ENCODE measurements around the gene TBATA. TPM values are rescaled to one million over a fixed set of nuclear protein-coding genes. Genes with fewer than 3 reads are reported as not detected.
"Not testable (repeated sequence)": the region's sequence is repeated elsewhere in the genome, so short reads cannot be mapped to it uniquely, and the experiment has no call there.

TBATA gene
- total and polyA plus RNA-seq, 2 experiments from 2014 or later: not detected

- no peak for TF ChIP-seq CTCF (IDR thresholded peaks at IDR 0.05; ENCODE audit: low read depth, low read length)
- Histone ChIP-seq H3K27ac (no peak overlapping the region), H3K27me3 (no peaks in the 10 kb centered on the region), H3K9me3 (ENCODE audit: low read depth) (no peaks in the 10 kb centered on the region), H3K4me1 (ENCODE audit: low read depth) (no peaks in the 10 kb centered on the region), H3K4me3 (no peak overlapping the region), H3K36me3 (no peaks in the 10 kb centered on the region)
- DNase-seq (ENCODE audit: low read depth in 1 of 2, low spot score in 1 of 2): no peak
Observed at GRCh38 chr10:70774810-70775678, 10.1 kb downstream of the TBATA start.

- Histone ChIP-seq H3K36me3 (no peaks in the 10 kb centered on the region), H3K4me3 (no peak overlapping the region), H3K9me3 (ENCODE audit: low read depth) (no peaks in the 10 kb centered on the region), H3K27ac (no peak overlapping the region), H3K27me3 (no peaks in the 10 kb centered on the region), H3K4me1 (ENCODE audit: low read depth) (no peaks in the 10 kb centered on the region)
- no peak for TF ChIP-seq CTCF (IDR thresholded peaks at IDR 0.05; ENCODE audit: low read depth, low read length)
- DNase-seq (ENCODE audit: low read depth in 1 of 2, low spot score in 1 of 2): no peak
Observed at GRCh38 chr10:70773965-70774809, 11.0 kb downstream of the TBATA start.

GRCh38 chr10:70773461-70773860 lies 11.7 kb downstream of the TBATA start:
- Histone ChIP-seq H3K27ac (no peak overlapping the region), H3K36me3 (no peaks in the 10 kb centered on the region), H3K9me3 (ENCODE audit: low read depth) (no peaks in the 10 kb centered on the region), H3K4me1 (ENCODE audit: low read depth) (no peaks in the 10 kb centered on the region), H3K4me3 (no peak overlapping the region), H3K27me3 (no peaks in the 10 kb centered on the region)
- TF ChIP-seq CTCF (IDR thresholded peaks at IDR 0.05; ENCODE audit: low read depth, low read length): no peak
- no peak for DNase-seq (ENCODE audit: low read depth in 1 of 2, low spot score in 1 of 2)

- no peak overlapping the region for H3K4me3 ChIP-seq
- H3K4me1 ChIP-seq (ENCODE audit: low read depth): no peaks in the 10 kb centered on the region
- no peak for DNase-seq (ENCODE audit: low read depth in 1 of 2, low spot score in 1 of 2)
- no peaks in the 10 kb centered on the region for H3K27me3 ChIP-seq
- no peak for TF ChIP-seq CTCF (IDR thresholded peaks at IDR 0.05; ENCODE audit: low read depth, low read length)
- H3K27ac ChIP-seq: no peak overlapping the region
- no peaks in the 10 kb centered on the region for H3K9me3 ChIP-seq (ENCODE audit: low read depth)
- H3K36me3 ChIP-seq: no peaks in the 10 kb centered on the region
Observed at GRCh38 chr10:70772627-70773026, 12.6 kb downstream of the TBATA start.

GRCh38 chr10:70771311-70772194 lies 13.6 kb downstream of the TBATA start:
- H3K9me3 ChIP-seq (ENCODE audit: low read depth): no peaks in the 10 kb centered on the region
- H3K36me3 ChIP-seq: no peaks in the 10 kb centered on the region
- no peaks in the 10 kb centered on the region for H3K4me1 ChIP-seq (ENCODE audit: low read depth)
- no peak overlapping the region for H3K4me3 ChIP-seq
- H3K27me3 ChIP-seq: no peaks in the 10 kb centered on the region
- no peak for DNase-seq (ENCODE audit: low read depth in 1 of 2, low spot score in 1 of 2)
- TF ChIP-seq CTCF (IDR thresholded peaks at IDR 0.05; ENCODE audit: low read depth, low read length): no peak
- H3K27ac ChIP-seq: no peak overlapping the region

GRCh38 chr10:70770516-70770915 lies 14.7 kb downstream of the TBATA start:
- H3K4me3 ChIP-seq; H3K4me1 ChIP-seq (ENCODE audit: low read depth); H3K9me3 ChIP-seq (ENCODE audit: low read depth); H3K27me3 ChIP-seq; DNase-seq (ENCODE audit: low read depth in 1 of 2, low spot score in 1 of 2); H3K36me3 ChIP-seq; H3K27ac ChIP-seq: not testable (repeated sequence)

All from cardiac muscle cell (in vitro differentiated cells and primary cell).